ENCODE measurements around the gene FNDC3A. TPM values are rescaled to one million over a fixed set of nuclear protein-coding genes. Genes with fewer than 3 reads are reported as not detected.

FNDC3A gene
- total RNA-seq, 1 donor = 50.7 TPM

GRCh38 chr13:49218493-49219051 is 242.9 kb downstream of the FNDC3A start:
- no peaks in the 10 kb centered on the region for H3K9me3 ChIP-seq (ENCODE audit: low read depth, low read length)
- TF ChIP-seq CTCF (IDR thresholded peaks at IDR 0.05; ENCODE audit: extremely low read depth, low read depth, low read length) = no peak
- H3K4me2 ChIP-seq (ENCODE audit: insufficient read depth, low read length) = no peak overlapping the region
- peaks cover 62% of the 10 kb centered on the region for H3K27me3 ChIP-seq (ENCODE audit: insufficient read depth, low read length)
- no peaks in the 10 kb centered on the region for H3K79me2 ChIP-seq (ENCODE audit: insufficient read depth, low read length)
- no peaks in the 10 kb centered on the region for H4K20me1 ChIP-seq (ENCODE audit: insufficient read depth, low read length)
- no peak overlapping the region for H2AFZ ChIP-seq (ENCODE audit: low read length)
- H3K27ac ChIP-seq (ENCODE audit: low read depth, low read length) = no peak overlapping the region
- H3K36me3 ChIP-seq (ENCODE audit: insufficient read depth, low read length) = no peaks in the 10 kb centered on the region
- peak; percentile 57 for DNase-seq (ENCODE audit: insufficient read length, low spot score, missing footprints)
- H3K4me1 ChIP-seq (ENCODE audit: insufficient read depth, low read length) = peaks cover 6% of the 10 kb centered on the region
- no peak overlapping the region for H3K4me3 ChIP-seq (ENCODE audit: insufficient read depth, low read length)

- Histone ChIP-seq H3K36me3 (ENCODE audit: insufficient read depth, low read length) (no peaks in the 10 kb centered on the region), H3K27me3 (ENCODE audit: insufficient read depth, low read length) (peaks cover 73% of the 10 kb centered on the region), H3K4me3 (ENCODE audit: insufficient read depth, low read length) (peak overlapping the region; percentile 35), H3K4me1 (ENCODE audit: insufficient read depth, low read length) (peaks cover 1% of the 10 kb centered on the region), H3K79me2 (ENCODE audit: insufficient read depth, low read length) (no peaks in the 10 kb centered on the region), H2AFZ (ENCODE audit: low read length) (peak overlapping the region; percentile 35), H3K4me2 (ENCODE audit: insufficient read depth, low read length) (peak overlapping the region; percentile 60), H4K20me1 (ENCODE audit: insufficient read depth, low read length) (no peaks in the 10 kb centered on the region), H3K27ac (ENCODE audit: low read depth, low read length) (no peak overlapping the region), H3K9me3 (ENCODE audit: low read depth, low read length) (no peaks in the 10 kb centered on the region)
- no peak for TF ChIP-seq CTCF (IDR thresholded peaks at IDR 0.05; ENCODE audit: extremely low read depth, low read depth, low read length)
- DNase-seq (ENCODE audit: insufficient read length, low spot score, missing footprints) = peak; percentile 90
Observed at GRCh38 chr13:49219647-49220035, 243.9 kb downstream of the FNDC3A start.

- H3K4me2 ChIP-seq (ENCODE audit: insufficient read depth, low read length) = peak within 1 kb of the TSS; percentile 60
- H3K36me3 ChIP-seq (ENCODE audit: insufficient read depth, low read length) = no peaks in the 10 kb centered on the region
- H2AFZ ChIP-seq (ENCODE audit: low read length) = peak within 1 kb of the TSS; percentile 35
- H3K4me3 ChIP-seq (ENCODE audit: insufficient read depth, low read length) = peak within 1 kb of the TSS; percentile 35
- no peaks in the 10 kb centered on the region for H4K20me1 ChIP-seq (ENCODE audit: insufficient read depth, low read length)
- no peak within 1 kb of the TSS for H3K27ac ChIP-seq (ENCODE audit: low read depth, low read length)
- H3K79me2 ChIP-seq (ENCODE audit: insufficient read depth, low read length) = no peaks in the 10 kb centered on the region
- H3K9me3 ChIP-seq (ENCODE audit: low read depth, low read length) = no peaks in the 10 kb centered on the region
- H3K4me1 ChIP-seq (ENCODE audit: insufficient read depth, low read length) = no peaks in the 10 kb centered on the region
- peaks cover 75% of the 10 kb centered on the region for H3K27me3 ChIP-seq (ENCODE audit: insufficient read depth, low read length)
- DNase-seq (ENCODE audit: insufficient read length, low spot score, missing footprints) = peak; percentile 89
- no peak for TF ChIP-seq CTCF (IDR thresholded peaks at IDR 0.05; ENCODE audit: extremely low read depth, low read depth, low read length)
Observed at GRCh38 chr13:49220036-49220855, 244.5 kb downstream of the FNDC3A start, which contains the start of gene MLNR. MLNR (plus strand) TSS chr13:49220338; CDS start chr13:49220338, 0 bp downstream.
